Suprapubic skin (tissue), 4 donors: Measurements from ENCODE around the gene BORCS5. TPM values are rescaled to one million over a fixed set of nuclear protein-coding genes. Genes with fewer than 3 reads are reported as not detected.
A peak's percentile ranks its signal among the peaks of the same experiment; 100 is the strongest.
"Not testable (repeated sequence)": the region's sequence is repeated elsewhere in the genome, so short reads cannot be mapped to it uniquely, and the experiment has no call there.

Experiments
- DNase-seq, 2 donors: peaks; one replicate each; pipeline ENCODE4 v3.0.0-alpha.2; 2019; ENCODE audit warnings: low spot score in 2 of 2
- H3K27ac ChIP-seq: fragments of 200-600 bp; sonication (generic); one replicate; pipeline ENCODE4 v1.5.1; 2019
- H3K27me3 ChIP-seq: fragments of 200-600 bp; sonication (generic); one replicate; pipeline ENCODE4 v1.5.1; 2019
- H3K36me3 ChIP-seq: fragments of 200-600 bp; sonication (generic); one replicate; pipeline ENCODE4 v1.5.1; 2019
- H3K4me1 ChIP-seq: fragments of 200-600 bp; sonication (generic); one replicate; pipeline ENCODE4 v1.5.1; 2019
- H3K4me3 ChIP-seq: fragments of 200-600 bp; sonication (generic); one replicate; pipeline ENCODE4 v1.5.1; 2019; ENCODE audit warnings: mild to moderate bottlenecking
- H3K9me3 ChIP-seq: fragments of 200-600 bp; sonication (generic); one replicate; pipeline ENCODE4 v1.5.1; 2019
- CTCF ChIP-seq, 2 donors: fragments of 200-600 bp in 1 of 2; fragments of 450-650 bp in 1 of 2; sonication (generic) in 1 of 2; IDR thresholded peaks; one replicate each; pipeline ENCODE4 v1.5.1; 2016 to 2019; ENCODE audit warnings: antibody characterized with exemption in 2 of 2, mild to moderate bottlenecking in 1 of 2, moderate library complexity in 1 of 2
- EP300 ChIP-seq: sonication (generic); formaldehyde crosslinking; IDR thresholded peaks from one replicate; pipeline ENCODE4 v1.6.1; 2017; ENCODE audit warnings: antibody characterized with exemption
- POLR2A ChIP-seq, 2 donors: fragments of 450-650 bp; IDR thresholded peaks; one replicate each; pipeline ENCODE4 v1.6.1; 2017; ENCODE audit warnings: antibody characterized with exemption in 2 of 2, mild to moderate bottlenecking in 2 of 2, moderate library complexity in 2 of 2
- POLR2AphosphoS5 ChIP-seq, 3 donors: sonication (generic); formaldehyde crosslinking; IDR thresholded peaks; one replicate each; pipeline ENCODE4 v1.6.1; 2017; ENCODE audit warnings: antibody characterized with exemption in 3 of 3
- WGBS: methylation state at CpG from one replicate; pipeline ENCODE4 v1.1.5; 2018; 5-methylcytosine and 5-hydroxymethylcytosine counted together
- total RNA-seq, 4 donors: library from RNA; depleted of rRNA; stranded (reverse); fragments of >200 nt; gene quantifications; one replicate each; pipeline ENCODE4 v1.1.0, GENCODE V29; 2016

The BORCS5 gene
- total RNA-seq: 10 to 100 TPM; 11.3 to 51.6 (median 21.0) TPM

GRCh38 chr12:12356896-12357718 lies at the start of gene BORCS5:
TSS of gene BORCS5 (plus strand) at chr12:12357078. CDS start at chr12:12357452, 374 bp downstream.
- H3K27me3 ChIP-seq: no peaks in the 10 kb centered on the region
- 1% methylated on average over 37 of the region's 72 CpGs for WGBS
- H3K4me1 ChIP-seq: peaks cover 19% of the 10 kb centered on the region
- no peaks in the 10 kb centered on the region for H3K9me3 ChIP-seq
- TF ChIP-seq EP300 (no peak), POLR2AphosphoS5 (IDR thresholded peaks at IDR 0.05) (peak; percentile 47 to 95 (median 87)), CTCF (IDR thresholded peaks at IDR 0.05) (peak in 1 of 2 donors; percentile 10), POLR2A (IDR thresholded peaks at IDR 0.05) (peak; percentile 81 to 96)
- H3K27ac ChIP-seq: peak within 1 kb of the TSS; percentile 100
- no peaks in the 10 kb centered on the region for H3K36me3 ChIP-seq
- DNase-seq: peak; percentile 98 to 99
- H3K4me3 ChIP-seq: peak within 1 kb of the TSS; percentile 99

GRCh38 chr12:12310695-12311094 lies 46.2 kb upstream of the BORCS5 start:
- 87% methylated on average over 10 of the region's 10 CpGs for WGBS

GRCh38 chr12:12315838-12316237 lies 41.0 kb upstream of the BORCS5 start:
- Histone ChIP-seq H3K4me1 (no peaks in the 10 kb centered on the region), H3K9me3 (no peaks in the 10 kb centered on the region), H3K36me3 (no peaks in the 10 kb centered on the region), H3K27ac (no peak overlapping the region), H3K4me3 (no peak overlapping the region), H3K27me3 (no peaks in the 10 kb centered on the region)
- no peak for TF ChIP-seq POLR2A (IDR thresholded peaks at IDR 0.05)
- no peak for TF ChIP-seq CTCF (IDR thresholded peaks at IDR 0.05)
- TF ChIP-seq EP300: no peak
- no peak for TF ChIP-seq POLR2AphosphoS5 (IDR thresholded peaks at IDR 0.05)
- no peak for DNase-seq

More at GRCh38 chr12:12310695-12311094, 46.2 kb upstream of the BORCS5 start:
- not testable (repeated sequence) for H3K36me3 ChIP-seq, H3K4me1 ChIP-seq, H3K27me3 ChIP-seq, H3K9me3 ChIP-seq, H3K27ac ChIP-seq, H3K4me3 ChIP-seq, DNase-seq

GRCh38 chr12:12319451-12320183 lies 37.3 kb upstream of the BORCS5 start:
- DNase-seq: no peak
- Histone ChIP-seq H3K27ac (peak overlapping the region; percentile 42), H3K27me3 (no peaks in the 10 kb centered on the region), H3K4me3 (peak overlapping the region; percentile 15), H3K4me1 (no peaks in the 10 kb centered on the region), H3K36me3 (no peaks in the 10 kb centered on the region), H3K9me3 (no peaks in the 10 kb centered on the region)
- TF ChIP-seq CTCF (IDR thresholded peaks at IDR 0.05) (no peak), POLR2AphosphoS5 (IDR thresholded peaks at IDR 0.05) (no peak), POLR2A (IDR thresholded peaks at IDR 0.05) (no peak), EP300 (no peak)
- 70% methylated on average over 9 of the region's 9 CpGs for WGBS

- no peak for DNase-seq
- TF ChIP-seq CTCF (IDR thresholded peaks at IDR 0.05) (no peak), EP300 (no peak), POLR2AphosphoS5 (IDR thresholded peaks at IDR 0.05) (no peak), POLR2A (IDR thresholded peaks at IDR 0.05) (no peak)
- 91% methylated on average over 3 of the region's 4 CpGs for WGBS
Measured at GRCh38 chr12:12323118-12323517, 33.8 kb upstream of the BORCS5 start.

More at GRCh38 chr12:12323118-12323517, 33.8 kb upstream of the BORCS5 start:
- Histone ChIP-seq H3K27me3 (no peaks in the 10 kb centered on the region), H3K27ac (no peak overlapping the region), H3K36me3 (no peaks in the 10 kb centered on the region), H3K4me1 (peaks cover 5% of the 10 kb centered on the region), H3K4me3 (no peak overlapping the region), H3K9me3 (no peaks in the 10 kb centered on the region)
